Measurements from ENCODE around the gene LTBP4.

Gene LTBP4

DNA sequence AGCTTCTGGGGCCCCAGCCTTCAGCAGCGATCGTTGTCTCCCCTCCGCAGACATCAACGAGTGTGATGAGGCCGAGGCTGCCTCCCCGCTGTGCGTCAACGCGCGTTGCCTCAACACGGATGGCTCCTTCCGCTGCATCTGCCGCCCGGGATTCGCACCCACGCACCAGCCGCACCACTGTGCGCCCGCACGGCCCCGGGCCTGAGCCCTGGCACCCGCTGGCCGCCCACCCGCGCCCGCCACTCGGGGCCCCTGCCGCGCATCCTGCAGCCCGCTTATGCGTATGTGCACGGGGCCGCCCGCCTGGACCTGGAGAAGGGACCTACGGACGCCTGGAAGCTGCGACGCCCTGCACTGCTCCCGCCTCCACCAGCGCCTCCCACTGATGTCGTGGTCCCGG is 28.2 kb downstream of the LTBP4 start:
- Histone ChIP-seq H3K27ac (ENCODE audit: low read depth, low read length) (no peak overlapping the region), H3K4me1 (ENCODE audit: control insufficient read depth, low read length) (no peaks in the 10 kb centered on the region), H3K9me2 (replicated peaks; ENCODE audit: control insufficient read depth, low read length) (no peaks in the 10 kb centered on the region), H3K9me3 (ENCODE audit: control insufficient read depth, insufficient read depth, low read length) (no peaks in the 10 kb centered on the region), H3K36me3 (ENCODE audit: control insufficient read depth, low read length) (no peaks in the 10 kb centered on the region), H3F3A (ENCODE audit: control insufficient read depth, insufficient read depth) (peaks cover 3% of the 10 kb centered on the region; the same call in 1 of the 2 replicates), H4K20me1 (ENCODE audit: control insufficient read depth, insufficient read depth, low read depth, low read length) (no peaks in the 10 kb centered on the region), H3K27me3 (ENCODE audit: control insufficient read depth, low read length) (0 out of 2 replicates have a peak, but pooled peaks cover 3% of the 10 kb centered on the region), H3K4me2 (ENCODE audit: low read length) (no peak overlapping the region), H3K79me2 (ENCODE audit: control insufficient read depth, low read length) (no peaks in the 10 kb centered on the region), H3K4me3 (ENCODE audit: low read length) (no peak overlapping the region)
- TF ChIP-seq, protein P1, sequence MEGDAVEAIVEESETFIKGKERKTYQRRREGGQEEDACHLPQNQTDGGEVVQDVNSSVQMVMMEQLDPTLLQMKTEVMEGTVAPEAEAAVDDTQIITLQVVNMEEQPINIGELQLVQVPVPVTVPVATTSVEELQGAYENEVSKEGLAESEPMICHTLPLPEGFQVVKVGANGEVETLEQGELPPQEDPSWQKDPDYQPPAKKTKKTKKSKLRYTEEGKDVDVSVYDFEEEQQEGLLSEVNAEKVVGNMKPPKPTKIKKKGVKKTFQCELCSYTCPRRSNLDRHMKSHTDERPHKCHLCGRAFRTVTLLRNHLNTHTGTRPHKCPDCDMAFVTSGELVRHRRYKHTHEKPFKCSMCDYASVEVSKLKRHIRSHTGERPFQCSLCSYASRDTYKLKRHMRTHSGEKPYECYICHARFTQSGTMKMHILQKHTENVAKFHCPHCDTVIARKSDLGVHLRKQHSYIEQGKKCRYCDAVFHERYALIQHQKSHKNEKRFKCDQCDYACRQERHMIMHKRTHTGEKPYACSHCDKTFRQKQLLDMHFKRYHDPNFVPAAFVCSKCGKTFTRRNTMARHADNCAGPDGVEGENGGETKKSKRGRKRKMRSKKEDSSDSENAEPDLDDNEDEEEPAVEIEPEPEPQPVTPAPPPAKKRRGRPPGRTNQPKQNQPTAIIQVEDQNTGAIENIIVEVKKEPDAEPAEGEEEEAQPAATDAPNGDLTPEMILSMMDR (IDR thresholded peaks at IDR 0.05; ENCODE audit: low read depth, low read length, poor library complexity, severe bottlenecking), result no peak
- no peak for TF ChIP-seq EZH2phosphoT487 (IDR thresholded peaks at IDR 0.05; ENCODE audit: borderline replicate concordance, low read length)

DNA sequence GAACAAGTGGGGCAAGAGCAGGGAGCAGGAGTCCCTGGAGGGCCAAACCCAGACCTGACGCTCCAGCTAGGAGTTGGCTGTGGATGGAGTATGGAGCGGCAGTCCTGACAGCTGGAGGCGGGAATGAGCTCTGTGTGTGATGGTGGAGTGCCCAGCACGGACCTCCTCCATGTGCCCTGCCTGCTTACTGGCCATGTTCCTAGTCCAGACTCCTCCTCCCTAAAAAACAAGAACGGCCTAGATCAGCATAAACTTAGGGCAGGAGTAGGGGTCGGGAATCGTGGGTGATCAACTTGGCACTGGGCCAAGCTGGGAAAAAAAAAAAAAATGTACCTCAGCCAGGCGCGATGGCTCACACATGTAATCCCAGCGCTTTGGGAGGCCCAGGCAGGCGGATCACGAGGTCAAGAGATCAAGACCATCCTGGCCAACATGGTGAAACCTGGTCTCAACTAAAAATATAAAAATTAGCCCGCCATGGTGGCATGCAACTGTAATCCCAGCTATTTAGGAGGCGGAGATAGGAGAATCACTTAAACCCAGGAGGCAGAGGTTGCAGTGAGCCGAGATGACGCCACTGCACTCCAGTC is 29.5 kb downstream of the LTBP4 start:
- H3K36me3 ChIP-seq (ENCODE audit: control insufficient read depth, low read length), result no peaks in the 10 kb centered on the region
- H4K20me1 ChIP-seq (ENCODE audit: control insufficient read depth, insufficient read depth, low read depth, low read length), result no peaks in the 10 kb centered on the region
- no peaks in the 10 kb centered on the region for H3K9me2 ChIP-seq (replicated peaks; ENCODE audit: control insufficient read depth, low read length)
- no peaks in the 10 kb centered on the region for H3K4me1 ChIP-seq (ENCODE audit: control insufficient read depth, low read length)
- H3F3A ChIP-seq (ENCODE audit: control insufficient read depth, insufficient read depth), result no peaks in the 10 kb centered on the region
- no peaks in the 10 kb centered on the region for H3K79me2 ChIP-seq (ENCODE audit: control insufficient read depth, low read length)
- H3K27ac ChIP-seq (ENCODE audit: low read depth, low read length), result no peak overlapping the region
- no peak for TF ChIP-seq EZH2phosphoT487 (IDR thresholded peaks at IDR 0.05; ENCODE audit: borderline replicate concordance, low read length)
- TF ChIP-seq, protein P1 (IDR thresholded peaks at IDR 0.05; ENCODE audit: low read depth, low read length, poor library complexity, severe bottlenecking), result no peak
- no peaks in the 10 kb centered on the region for H3K9me3 ChIP-seq (ENCODE audit: control insufficient read depth, insufficient read depth, low read length)
- peaks cover 8% of the 10 kb centered on the region for H3K27me3 ChIP-seq (ENCODE audit: control insufficient read depth, low read length)
- no peak overlapping the region for H3K4me2 ChIP-seq (ENCODE audit: low read length)
- H3K4me3 ChIP-seq (ENCODE audit: low read length), result no peak overlapping the region

DNA sequence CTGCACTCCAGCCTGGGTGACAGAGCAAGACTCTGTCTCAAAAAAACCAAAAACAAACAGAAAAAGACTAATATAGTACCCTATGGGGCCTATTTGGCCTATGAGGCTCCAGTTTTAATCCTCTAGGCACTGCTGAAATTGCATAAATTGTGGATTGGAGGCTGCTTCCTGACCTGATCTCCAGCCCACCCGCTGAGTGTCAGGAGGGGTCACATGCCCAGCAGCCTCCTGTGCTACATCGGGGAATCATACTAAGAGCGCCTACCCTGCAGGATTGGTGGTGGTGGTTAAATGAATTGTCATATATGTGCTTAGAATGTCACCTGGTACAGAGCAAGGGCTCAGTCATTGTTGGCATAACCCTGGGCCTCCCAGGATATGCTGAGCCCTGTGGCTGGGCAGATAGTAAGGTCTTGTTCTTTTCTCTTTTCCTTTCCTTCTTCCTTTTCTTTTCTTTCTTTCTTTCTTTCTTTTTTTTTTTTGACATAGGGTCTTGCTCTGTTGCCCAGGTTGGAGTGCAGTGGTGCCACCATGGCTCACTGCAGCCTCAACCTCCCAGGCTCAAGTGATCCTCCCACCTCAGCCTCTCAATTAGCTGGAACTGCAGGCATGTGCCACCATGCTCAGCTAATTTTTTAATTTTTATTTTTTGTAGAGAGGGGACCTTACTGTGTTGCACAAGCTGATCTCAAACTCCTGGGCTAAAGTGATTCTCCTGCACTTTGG is 31.3 kb downstream of the LTBP4 start:
- no peaks in the 10 kb centered on the region for H3K4me1 ChIP-seq (ENCODE audit: control insufficient read depth, low read length)
- H3F3A ChIP-seq (ENCODE audit: control insufficient read depth, insufficient read depth), result no peaks in the 10 kb centered on the region
- H3K4me2 ChIP-seq (ENCODE audit: low read length), result no peak overlapping the region
- H3K36me3 ChIP-seq (ENCODE audit: control insufficient read depth, low read length), result no peaks in the 10 kb centered on the region
- H3K9me3 ChIP-seq (ENCODE audit: control insufficient read depth, insufficient read depth, low read length), result no peaks in the 10 kb centered on the region
- no peaks in the 10 kb centered on the region for H3K9me2 ChIP-seq (replicated peaks; ENCODE audit: control insufficient read depth, low read length)
- H3K27ac ChIP-seq (ENCODE audit: low read depth, low read length), result no peak overlapping the region
- no peak overlapping the region for H3K4me3 ChIP-seq (ENCODE audit: low read length)
- H3K79me2 ChIP-seq (ENCODE audit: control insufficient read depth, low read length), result no peaks in the 10 kb centered on the region
- H4K20me1 ChIP-seq (ENCODE audit: control insufficient read depth, insufficient read depth, low read depth, low read length), result no peaks in the 10 kb centered on the region
- TF ChIP-seq, protein P1 (IDR thresholded peaks at IDR 0.05; ENCODE audit: low read depth, low read length, poor library complexity, severe bottlenecking), result no peak
- TF ChIP-seq EZH2phosphoT487 (IDR thresholded peaks at IDR 0.05; ENCODE audit: borderline replicate concordance, low read length), result no peak
- peaks cover 10% of the 10 kb centered on the region for H3K27me3 ChIP-seq (ENCODE audit: control insufficient read depth, low read length)
